ENCODE results near the gene MAPK7. TPM values are rescaled to one million over a fixed set of nuclear protein-coding genes. Genes with fewer than 3 reads are reported as not detected.

The MAPK7 gene
- polyA plus RNA-seq, 1 of the 3 experiments (the other 2 are of a cell fraction): 19.1 TPM

- Histone ChIP-seq H3K9me2 (no peaks in the 10 kb centered on the region), H3K4me2 (no peak overlapping the region), H3K36me3 (replicated peaks in 1 of 2; ENCODE audit: control insufficient read depth in 1 of 2, insufficient read depth in 2 of 2, low read length in 1 of 2) (peaks cover 4% of the 10 kb centered on the region in 2 experiments), H2AFZ (ENCODE audit: low read depth) (no peak overlapping the region), H3K27me3 (ENCODE audit: insufficient read depth) (no peaks in the 10 kb centered on the region), H3K4me3 (ENCODE audit: low read depth in 2 of 2, low read length in 1 of 2) (no peak overlapping the region), H3K79me2 (ENCODE audit: insufficient read depth) (no peaks in the 10 kb centered on the region), H4K20me1 (ENCODE audit: insufficient read depth) (no peaks in the 10 kb centered on the region), H3K9me3 (no peaks in the 10 kb centered on the region), H3F3A (replicated peaks; ENCODE audit: insufficient read depth) (no peaks in the 10 kb centered on the region), H3K4me1 (ENCODE audit: control insufficient read depth in 1 of 2, insufficient read depth in 2 of 2, low read depth in 1 of 2, low read length in 1 of 2) (peaks cover 5% of the 10 kb centered on the region in 2 experiments; a peak in 2 of 4 replicates), H3K9ac (no peak overlapping the region), H3K27ac (ENCODE audit: low read depth in 2 of 2, low read length in 1 of 2) (no peak overlapping the region)
- ChIA-PET CTCF (interaction anchor here (0.6 to 1.5 kb wide), 7 partner anchors 9 to 110 kb away, joined by 3 to 4 read pairs (median 3); no protein-coding TSS in a partner anchor), POLR2A (interaction anchor here (0.5 kb wide), 1 partner anchor 32 kb away, joined by 3 read pairs; no protein-coding TSS in a partner anchor)
- TF ChIP-seq USF2 (IDR thresholded peaks at IDR 0.05; ENCODE audit: borderline replicate concordance, low read depth, low read length) (no peak), NFIC (IDR thresholded peaks at IDR 0.05; ENCODE audit: borderline replicate concordance) (no peak), RXRA (IDR thresholded peaks at IDR 0.05; ENCODE audit: borderline replicate concordance, low read depth) (no peak), USF1 (IDR thresholded peaks at IDR 0.05; ENCODE audit: borderline replicate concordance, low read depth) (no peak), CTCF (IDR thresholded peaks at IDR 0.05) (no peak), SIN3A (IDR thresholded peaks at IDR 0.05; ENCODE audit: borderline replicate concordance, low read depth, low read length) (no peak), PBX3 (IDR thresholded peaks at IDR 0.05) (no peak)
- 94% methylated on average over 19 of the region's 21 CpGs for WGBS (ENCODE audit: low lambda C conversion rate)
- DNase-seq: no peak
Observed at GRCh38 chr17:19336938-19337711, 41.2 kb upstream of the MAPK7 start.

- Histone ChIP-seq H4K20me1 (ENCODE audit: insufficient read depth) (no peaks in the 10 kb centered on the region), H3K9ac (no peak overlapping the region), H3K4me2 (no peak overlapping the region), H3K27ac (ENCODE audit: low read depth in 2 of 2, low read length in 1 of 2) (no peak overlapping the region), H3K79me2 (ENCODE audit: insufficient read depth) (no peaks in the 10 kb centered on the region), H3K9me3 (no peaks in the 10 kb centered on the region), H3K4me1 (ENCODE audit: control insufficient read depth in 1 of 2, insufficient read depth in 2 of 2, low read depth in 1 of 2, low read length in 1 of 2) (peaks cover 5 to 6% of the 10 kb centered on the region in 2 experiments; a peak in 2 of 4 replicates), H3K27me3 (ENCODE audit: insufficient read depth) (no peaks in the 10 kb centered on the region), H2AFZ (ENCODE audit: low read depth) (no peak overlapping the region), H3K9me2 (no peaks in the 10 kb centered on the region), H3K36me3 (replicated peaks in 1 of 2; ENCODE audit: control insufficient read depth in 1 of 2, insufficient read depth in 2 of 2, low read length in 1 of 2) (peaks cover 3 to 4% of the 10 kb centered on the region in 2 experiments), H3F3A (replicated peaks; ENCODE audit: insufficient read depth) (no peaks in the 10 kb centered on the region), H3K4me3 (ENCODE audit: low read depth in 2 of 2, low read length in 1 of 2) (no peak overlapping the region)
- DNase-seq: no peak
- CTCF ChIA-PET: interaction anchor here (0.6 to 2.0 kb wide), 6 partner anchors 9 to 109 kb away, joined by 3 to 6 read pairs (median 4); no protein-coding TSS in a partner anchor
- 76% methylated on average over 2 of the region's 2 CpGs for WGBS (ENCODE audit: low lambda C conversion rate)
- POLR2A ChIA-PET: interaction anchor here (0.5 kb wide), 1 partner anchor 32 kb away, joined by 3 read pairs; no protein-coding TSS in a partner anchor
- TF ChIP-seq GABPA (IDR thresholded peaks at IDR 0.05; ENCODE audit: low read depth) (no peak), IRF3 (IDR thresholded peaks at IDR 0.05; ENCODE audit: low read depth, low read length) (no peak), MEF2A (IDR thresholded peaks at IDR 0.05; ENCODE audit: borderline replicate concordance, low read depth) (no peak), NRF1 (IDR thresholded peaks at IDR 0.05; ENCODE audit: low read depth, low read length) (no peak), ZBTB33 (IDR thresholded peaks at IDR 0.05; ENCODE audit: borderline replicate concordance, low read depth) (no peak), TEAD4 (IDR thresholded peaks at IDR 0.05; ENCODE audit: borderline replicate concordance, insufficient read depth) (no peak), USF2 (IDR thresholded peaks at IDR 0.05; ENCODE audit: borderline replicate concordance, low read depth, low read length) (no peak)
Observed at GRCh38 chr17:19337712-19338023, 40.6 kb upstream of the MAPK7 start.

Measured in SK-N-SH (cell line).